ENCODE data around the gene TPM1. TPM values are rescaled to one million over a fixed set of nuclear protein-coding genes. Genes with fewer than 3 reads are reported as not detected.

TPM1 gene
- total and polyA plus RNA-seq, 7 donors = 1,097 to 5,131 (median 2,822) TPM

- peak; percentile 90 to 96 (median 94) for ATAC-seq
- H3K9me3 ChIP-seq = no peaks in the 10 kb centered on the region
- intact Hi-C loops (cut with DNase I) = no loop called here
- H3K4me1 ChIP-seq = peaks cover 33% of the 10 kb centered on the region
- no peak for TF ChIP-seq CTCF (IDR thresholded peaks at IDR 0.05)
- DNase-seq = peak; percentile 63 to 86
- H3K27ac ChIP-seq = peak overlapping the region; percentile 82
- WGBS, 3 donors = 31 to 39% (median 35%) methylated on average over 9 of the region's 9 CpGs
- H3K4me3 ChIP-seq = peak overlapping the region; percentile 16
- no peaks in the 10 kb centered on the region for H3K27me3 ChIP-seq (ENCODE audit: insufficient read depth in 3 of 3, low read length in 2 of 3)
- no peaks in the 10 kb centered on the region for H3K36me3 ChIP-seq (ENCODE audit: insufficient read depth in 1 of 2, low read depth in 1 of 2)
These were observed 22.9 kb upstream of the TPM1 start for GRCh38 chr15:63019511-63020109.

- H3K9me3 ChIP-seq = no peaks in the 10 kb centered on the region
- ATAC-seq (peak in 3 of 4 donors; percentile 13 to 33 (median 20)), DNase-seq (no peak)
- H3K27me3 ChIP-seq (ENCODE audit: insufficient read depth in 3 of 3, low read length in 2 of 3) = no peaks in the 10 kb centered on the region
- no peaks in the 10 kb centered on the region for H3K36me3 ChIP-seq (ENCODE audit: insufficient read depth in 1 of 2, low read depth in 1 of 2)
- H3K4me3 ChIP-seq = peak overlapping the region; percentile 16
- peak overlapping the region; percentile 82 for H3K27ac ChIP-seq
- TF ChIP-seq CTCF (IDR thresholded peaks at IDR 0.05) = no peak
- WGBS, 3 donors = 63 to 81% (median 69%) methylated on average over 3 of the region's 3 CpGs
- intact Hi-C loops (cut with DNase I) = no loop called here
- peaks cover 30% of the 10 kb centered on the region for H3K4me1 ChIP-seq
These were observed 22.4 kb upstream of the TPM1 start for GRCh38 chr15:63020128-63020527.

- no peaks in the 10 kb centered on the region for H3K27me3 ChIP-seq (ENCODE audit: insufficient read depth in 3 of 3, low read length in 2 of 3)
- peak overlapping the region; percentile 82 for H3K27ac ChIP-seq
- ATAC-seq = peak in 1 of 4 donors; percentile 28
- no peaks in the 10 kb centered on the region for H3K36me3 ChIP-seq (ENCODE audit: insufficient read depth in 1 of 2, low read depth in 1 of 2)
- no peak overlapping the region for H3K4me3 ChIP-seq
- 65 to 80% (median 66%) methylated on average over 7 of the region's 7 CpGs for WGBS, 3 donors
- intact Hi-C loops (cut with DNase I) = no loop called here
- DNase-seq = no peak
- TF ChIP-seq CTCF (IDR thresholded peaks at IDR 0.05) = no peak
- peaks cover 25% of the 10 kb centered on the region for H3K4me1 ChIP-seq
- H3K9me3 ChIP-seq = no peaks in the 10 kb centered on the region
These were observed 21.7 kb upstream of the TPM1 start for GRCh38 chr15:63020759-63021430.

- intact Hi-C loops (cut with DNase I) = no loop called here
These were observed 20.4 kb upstream of the TPM1 start for GRCh38 chr15:63022181-63022580.

More at GRCh38 chr15:63022181-63022580, 20.4 kb upstream of the TPM1 start:
- Histone ChIP-seq H3K36me3 (ENCODE audit: insufficient read depth in 1 of 2, low read depth in 1 of 2) (no peaks in the 10 kb centered on the region), H3K27me3 (ENCODE audit: insufficient read depth in 3 of 3, low read length in 2 of 3) (no peaks in the 10 kb centered on the region), H3K27ac (no peak overlapping the region), H3K9me3 (no peaks in the 10 kb centered on the region), H3K4me1 (peaks cover 21% of the 10 kb centered on the region), H3K4me3 (no peak overlapping the region)
- TF ChIP-seq CTCF (IDR thresholded peaks at IDR 0.05) = no peak
- ATAC-seq (no peak), DNase-seq (no peak)
- 91 to 95% (median 92%) methylated on average over 2 of the region's 2 CpGs for WGBS, 3 donors
